Raji (cell line): ENCODE measurements around the gene REEP1.

Source experiments
- POLR2A ChIP-seq: IDR thresholded peaks from 2 replicates; pipeline ENCODE4 v1.6.1; 2011; ENCODE audit warnings: low read depth, low read length, control low read depth; ENCODE audit not compliant: insufficient read depth

The REEP1 gene

GRCh38 chr2:86281066-86281700, 56.2 kb downstream of the REEP1 start:
- TF ChIP-seq POLR2A: no peak

GRCh38 chr2:86280191-86280667, 57.2 kb downstream of the REEP1 start:
- no peak for TF ChIP-seq POLR2A

- no peak for TF ChIP-seq POLR2A
Measured at GRCh38 chr2:86275962-86276361, 61.5 kb downstream of the REEP1 start.

- no peak for TF ChIP-seq POLR2A
Measured at GRCh38 chr2:86275384-86275799, 62.0 kb downstream of the REEP1 start.

- TF ChIP-seq POLR2A: no peak
Measured at GRCh38 chr2:86274918-86275275, 62.5 kb downstream of the REEP1 start.

GRCh38 chr2:86274265-86274917, 63.0 kb downstream of the REEP1 start:
- TF ChIP-seq POLR2A: no peak

GRCh38 chr2:86272111-86272510, 65.3 kb downstream of the REEP1 start:
- TF ChIP-seq POLR2A: no peak

- no peak for TF ChIP-seq POLR2A
Measured at GRCh38 chr2:86271248-86271647, 66.2 kb downstream of the REEP1 start.

GRCh38 chr2:86263956-86264355, 73.5 kb downstream of the REEP1 start:
- no peak for TF ChIP-seq POLR2A

GRCh38 chr2:86260978-86261377, 76.4 kb downstream of the REEP1 start:
- no peak for TF ChIP-seq POLR2A

- TF ChIP-seq POLR2A: no peak
Measured at GRCh38 chr2:86258106-86258505, 79.3 kb downstream of the REEP1 start.

GRCh38 chr2:86256982-86257381, 80.4 kb downstream of the REEP1 start:
- TF ChIP-seq POLR2A: no peak

GRCh38 chr2:86256300-86256699, 81.1 kb downstream of the REEP1 start:
- no peak for TF ChIP-seq POLR2A

- TF ChIP-seq POLR2A: no peak
Measured at GRCh38 chr2:86254576-86255538, 82.6 kb downstream of the REEP1 start.

GRCh38 chr2:86253424-86253823, 84.0 kb downstream of the REEP1 start:
- TF ChIP-seq POLR2A: no peak
